ENCODE data around the gene PRPF19. TPM values are rescaled to one million over a fixed set of nuclear protein-coding genes. Genes with fewer than 3 reads are reported as not detected.

Gene PRPF19
- polyA plus RNA-seq, 1 donor (not counting 4 experiments of a cell fraction or from before 2014, with no cell fraction given) = 35.4 TPM

- no peak overlapping the region for H3K9ac ChIP-seq (ENCODE audit: control insufficient read depth, extremely low read depth, insufficient read depth, low read length)
- dilution Hi-C loops (cut with MboI; ENCODE audit: extremely low pct_ligation_motif_present, low sequenced_read_pairs) = no loop called here
- H3K9me1 ChIP-seq (ENCODE audit: control insufficient read depth, extremely low read depth, insufficient read depth, low read length) = no peaks in the 10 kb centered on the region
- H3K79me2 ChIP-seq (ENCODE audit: control insufficient read depth, insufficient read depth, low read length) = no peaks in the 10 kb centered on the region
- no peak for DNase-seq (ENCODE audit: low read depth, low spot score)
- FAIRE-seq = no peak
- H3K36me3 ChIP-seq (ENCODE audit: control insufficient read depth in 2 of 2, extremely low read depth in 1 of 2, insufficient read depth in 2 of 2, low read length in 2 of 2) = peaks cover 12 to 36% of the 10 kb centered on the region in 2 experiments
- H3K9me3 ChIP-seq (ENCODE audit: control insufficient read depth, low read depth, low read length) = no peaks in the 10 kb centered on the region
- TF ChIP-seq EZH2 (IDR thresholded peaks at IDR 0.05; ENCODE audit: low read length) = no peak
- no peak for TF ChIP-seq CTCF (optimal IDR thresholded peaks at IDR 0.05 in 1 of 3, IDR thresholded peaks at IDR 0.05 in 1 of 3, conservative IDR thresholded peaks at IDR 0.05 in 1 of 3; ENCODE audit: extremely low read depth in 1 of 3, insufficient read depth in 2 of 3, low read length in 3 of 3)
- no peak overlapping the region for H3K4me3 ChIP-seq (ENCODE audit: control insufficient read depth in 2 of 3, extremely low read depth in 1 of 3, insufficient read depth in 2 of 3, low read depth in 1 of 3, low read length in 3 of 3)
- no peaks in the 10 kb centered on the region for H4K20me1 ChIP-seq (ENCODE audit: control insufficient read depth, extremely low read depth, insufficient read depth, low read length)
- H3K27me3 ChIP-seq (ENCODE audit: control insufficient read depth, extremely low read depth, insufficient read depth, low read length) = no peaks in the 10 kb centered on the region
- peaks cover 12% of the 10 kb centered on the region for H3K4me1 ChIP-seq (ENCODE audit: control insufficient read depth, extremely low read depth, insufficient read depth, low read length)
- H2AFZ ChIP-seq (ENCODE audit: control insufficient read depth, low read length) = no peak overlapping the region
- H3K4me2 ChIP-seq (ENCODE audit: control insufficient read depth, extremely low read depth, insufficient read depth, low read depth, low read length) = no peak overlapping the region
- H3K27ac ChIP-seq (ENCODE audit: control insufficient read depth, insufficient read depth, low read length) = no peak overlapping the region
These were observed 23.4 kb upstream of the PRPF19 start for GRCh38 chr11:60929764-60930163.

- no peak overlapping the region for H3K27ac ChIP-seq (ENCODE audit: control insufficient read depth, insufficient read depth, low read length)
- no peak for FAIRE-seq
- H3K4me3 ChIP-seq (ENCODE audit: control insufficient read depth in 2 of 3, extremely low read depth in 1 of 3, insufficient read depth in 2 of 3, low read depth in 1 of 3, low read length in 3 of 3) = no peak overlapping the region
- TF ChIP-seq CTCF (optimal IDR thresholded peaks at IDR 0.05 in 1 of 3, IDR thresholded peaks at IDR 0.05 in 1 of 3, conservative IDR thresholded peaks at IDR 0.05 in 1 of 3; ENCODE audit: extremely low read depth in 1 of 3, insufficient read depth in 2 of 3, low read length in 3 of 3) (no peak), EZH2 (IDR thresholded peaks at IDR 0.05; ENCODE audit: low read length) (no peak)
- no peaks in the 10 kb centered on the region for H3K79me2 ChIP-seq (ENCODE audit: control insufficient read depth, insufficient read depth, low read length)
- peaks cover 12 to 36% of the 10 kb centered on the region in 2 experiments for H3K36me3 ChIP-seq (ENCODE audit: control insufficient read depth in 2 of 2, extremely low read depth in 1 of 2, insufficient read depth in 2 of 2, low read length in 2 of 2)
- no peak for DNase-seq (ENCODE audit: low read depth, low spot score)
- no peak overlapping the region for H3K4me2 ChIP-seq (ENCODE audit: control insufficient read depth, extremely low read depth, insufficient read depth, low read depth, low read length)
- no peaks in the 10 kb centered on the region for H3K27me3 ChIP-seq (ENCODE audit: control insufficient read depth, extremely low read depth, insufficient read depth, low read length)
- no peak overlapping the region for H3K9ac ChIP-seq (ENCODE audit: control insufficient read depth, extremely low read depth, insufficient read depth, low read length)
- no peaks in the 10 kb centered on the region for H4K20me1 ChIP-seq (ENCODE audit: control insufficient read depth, extremely low read depth, insufficient read depth, low read length)
- dilution Hi-C loops (cut with MboI; ENCODE audit: extremely low pct_ligation_motif_present, low sequenced_read_pairs) = no loop called here
- no peaks in the 10 kb centered on the region for H3K9me1 ChIP-seq (ENCODE audit: control insufficient read depth, extremely low read depth, insufficient read depth, low read length)
- no peak overlapping the region for H2AFZ ChIP-seq (ENCODE audit: control insufficient read depth, low read length)
- H3K4me1 ChIP-seq (ENCODE audit: control insufficient read depth, extremely low read depth, insufficient read depth, low read length) = peaks cover 18% of the 10 kb centered on the region
- H3K9me3 ChIP-seq (ENCODE audit: control insufficient read depth, low read depth, low read length) = no peaks in the 10 kb centered on the region
These were observed 22.2 kb upstream of the PRPF19 start for GRCh38 chr11:60928563-60929001.
